Measurements from ENCODE around the gene COL20A1.

DNA sequence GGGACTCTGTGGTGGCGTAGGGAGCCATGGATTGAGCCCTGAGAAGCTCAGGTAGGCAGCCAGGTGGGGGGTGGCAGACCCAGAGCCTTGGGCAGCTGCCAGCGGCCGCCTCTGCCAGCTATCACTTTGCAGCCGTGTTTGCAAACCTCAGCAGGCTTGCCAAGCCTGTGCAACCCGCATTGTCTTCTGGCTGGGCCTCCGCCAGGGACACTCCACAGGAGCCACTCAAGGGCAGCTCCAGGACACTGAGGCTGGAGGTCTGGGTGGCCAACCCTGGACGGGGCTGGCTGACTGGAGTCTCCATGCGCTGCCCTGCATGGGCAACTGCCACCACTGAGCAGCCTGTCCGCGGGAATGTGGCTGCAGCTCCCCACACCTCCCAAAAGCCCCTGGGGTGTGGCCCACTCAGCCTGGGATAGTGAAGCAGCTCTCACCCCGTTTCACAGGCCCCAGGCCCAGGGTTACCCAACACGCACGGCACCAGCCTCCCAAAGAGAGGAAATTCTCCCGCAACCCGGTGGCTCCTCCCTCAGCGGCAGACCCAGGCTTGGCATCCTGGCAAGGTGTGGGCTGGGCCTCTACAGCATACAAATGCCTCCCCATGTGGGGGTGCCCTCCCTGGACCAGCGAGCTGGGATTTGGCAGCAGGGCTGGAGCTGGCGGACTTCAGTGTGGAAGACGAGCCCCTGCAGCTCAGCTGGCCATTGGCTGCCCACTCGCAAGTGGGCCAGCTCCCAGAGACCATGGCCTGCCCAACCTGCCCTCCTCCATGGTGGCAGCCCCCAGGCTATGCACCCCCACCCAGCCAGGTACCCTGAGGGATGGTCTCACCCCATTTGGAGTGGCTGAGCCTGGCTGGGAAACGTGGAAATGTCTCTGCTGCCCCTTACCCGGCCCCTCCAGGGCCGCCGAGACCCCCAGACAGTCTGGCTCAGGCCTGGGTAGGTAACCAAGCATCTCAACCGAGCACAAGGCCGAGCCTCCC is 65.2 kb downstream of the COL20A1 start:
- TF ChIP-seq, protein P1, sequence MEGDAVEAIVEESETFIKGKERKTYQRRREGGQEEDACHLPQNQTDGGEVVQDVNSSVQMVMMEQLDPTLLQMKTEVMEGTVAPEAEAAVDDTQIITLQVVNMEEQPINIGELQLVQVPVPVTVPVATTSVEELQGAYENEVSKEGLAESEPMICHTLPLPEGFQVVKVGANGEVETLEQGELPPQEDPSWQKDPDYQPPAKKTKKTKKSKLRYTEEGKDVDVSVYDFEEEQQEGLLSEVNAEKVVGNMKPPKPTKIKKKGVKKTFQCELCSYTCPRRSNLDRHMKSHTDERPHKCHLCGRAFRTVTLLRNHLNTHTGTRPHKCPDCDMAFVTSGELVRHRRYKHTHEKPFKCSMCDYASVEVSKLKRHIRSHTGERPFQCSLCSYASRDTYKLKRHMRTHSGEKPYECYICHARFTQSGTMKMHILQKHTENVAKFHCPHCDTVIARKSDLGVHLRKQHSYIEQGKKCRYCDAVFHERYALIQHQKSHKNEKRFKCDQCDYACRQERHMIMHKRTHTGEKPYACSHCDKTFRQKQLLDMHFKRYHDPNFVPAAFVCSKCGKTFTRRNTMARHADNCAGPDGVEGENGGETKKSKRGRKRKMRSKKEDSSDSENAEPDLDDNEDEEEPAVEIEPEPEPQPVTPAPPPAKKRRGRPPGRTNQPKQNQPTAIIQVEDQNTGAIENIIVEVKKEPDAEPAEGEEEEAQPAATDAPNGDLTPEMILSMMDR (IDR thresholded peaks at IDR 0.05), result no peak
- TF ChIP-seq, protein P2, sequence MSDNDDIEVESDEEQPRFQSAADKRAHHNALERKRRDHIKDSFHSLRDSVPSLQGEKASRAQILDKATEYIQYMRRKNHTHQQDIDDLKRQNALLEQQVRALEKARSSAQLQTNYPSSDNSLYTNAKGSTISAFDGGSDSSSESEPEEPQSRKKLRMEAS (IDR thresholded peaks at IDR 0.05), result no peak
- TF ChIP-seq POLR2A (IDR thresholded peaks at IDR 0.05; ENCODE audit: low read length), result no peak
- no peak for TF ChIP-seq KDM5A (IDR thresholded peaks at IDR 0.05)
- TF ChIP-seq, protein P3, sequence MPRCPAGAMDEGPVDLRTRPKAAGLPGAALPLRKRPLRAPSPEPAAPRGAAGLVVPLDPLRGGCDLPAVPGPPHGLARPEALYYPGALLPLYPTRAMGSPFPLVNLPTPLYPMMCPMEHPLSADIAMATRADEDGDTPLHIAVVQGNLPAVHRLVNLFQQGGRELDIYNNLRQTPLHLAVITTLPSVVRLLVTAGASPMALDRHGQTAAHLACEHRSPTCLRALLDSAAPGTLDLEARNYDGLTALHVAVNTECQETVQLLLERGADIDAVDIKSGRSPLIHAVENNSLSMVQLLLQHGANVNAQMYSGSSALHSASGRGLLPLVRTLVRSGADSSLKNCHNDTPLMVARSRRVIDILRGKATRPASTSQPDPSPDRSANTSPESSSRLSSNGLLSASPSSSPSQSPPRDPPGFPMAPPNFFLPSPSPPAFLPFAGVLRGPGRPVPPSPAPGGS (IDR thresholded peaks at IDR 0.05), result no peak
- TF ChIP-seq, protein P4, sequence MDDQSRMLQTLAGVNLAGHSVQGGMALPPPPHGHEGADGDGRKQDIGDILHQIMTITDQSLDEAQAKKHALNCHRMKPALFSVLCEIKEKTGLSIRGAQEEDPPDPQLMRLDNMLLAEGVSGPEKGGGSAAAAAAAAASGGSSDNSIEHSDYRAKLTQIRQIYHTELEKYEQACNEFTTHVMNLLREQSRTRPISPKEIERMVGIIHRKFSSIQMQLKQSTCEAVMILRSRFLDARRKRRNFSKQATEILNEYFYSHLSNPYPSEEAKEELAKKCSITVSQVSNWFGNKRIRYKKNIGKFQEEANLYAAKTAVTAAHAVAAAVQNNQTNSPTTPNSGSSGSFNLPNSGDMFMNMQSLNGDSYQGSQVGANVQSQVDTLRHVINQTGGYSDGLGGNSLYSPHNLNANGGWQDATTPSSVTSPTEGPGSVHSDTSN (IDR thresholded peaks at IDR 0.05), result no peak
- no peak for TF ChIP-seq RFX5 (IDR thresholded peaks at IDR 0.05)
- TF ChIP-seq, protein P5, sequence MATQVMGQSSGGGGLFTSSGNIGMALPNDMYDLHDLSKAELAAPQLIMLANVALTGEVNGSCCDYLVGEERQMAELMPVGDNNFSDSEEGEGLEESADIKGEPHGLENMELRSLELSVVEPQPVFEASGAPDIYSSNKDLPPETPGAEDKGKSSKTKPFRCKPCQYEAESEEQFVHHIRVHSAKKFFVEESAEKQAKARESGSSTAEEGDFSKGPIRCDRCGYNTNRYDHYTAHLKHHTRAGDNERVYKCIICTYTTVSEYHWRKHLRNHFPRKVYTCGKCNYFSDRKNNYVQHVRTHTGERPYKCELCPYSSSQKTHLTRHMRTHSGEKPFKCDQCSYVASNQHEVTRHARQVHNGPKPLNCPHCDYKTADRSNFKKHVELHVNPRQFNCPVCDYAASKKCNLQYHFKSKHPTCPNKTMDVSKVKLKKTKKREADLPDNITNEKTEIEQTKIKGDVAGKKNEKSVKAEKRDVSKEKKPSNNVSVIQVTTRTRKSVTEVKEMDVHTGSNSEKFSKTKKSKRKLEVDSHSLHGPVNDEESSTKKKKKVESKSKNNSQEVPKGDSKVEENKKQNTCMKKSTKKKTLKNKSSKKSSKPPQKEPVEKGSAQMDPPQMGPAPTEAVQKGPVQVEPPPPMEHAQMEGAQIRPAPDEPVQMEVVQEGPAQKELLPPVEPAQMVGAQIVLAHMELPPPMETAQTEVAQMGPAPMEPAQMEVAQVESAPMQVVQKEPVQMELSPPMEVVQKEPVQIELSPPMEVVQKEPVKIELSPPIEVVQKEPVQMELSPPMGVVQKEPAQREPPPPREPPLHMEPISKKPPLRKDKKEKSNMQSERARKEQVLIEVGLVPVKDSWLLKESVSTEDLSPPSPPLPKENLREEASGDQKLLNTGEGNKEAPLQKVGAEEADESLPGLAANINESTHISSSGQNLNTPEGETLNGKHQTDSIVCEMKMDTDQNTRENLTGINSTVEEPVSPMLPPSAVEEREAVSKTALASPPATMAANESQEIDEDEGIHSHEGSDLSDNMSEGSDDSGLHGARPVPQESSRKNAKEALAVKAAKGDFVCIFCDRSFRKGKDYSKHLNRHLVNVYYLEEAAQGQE (IDR thresholded peaks at IDR 0.05), result no peak
- TF ChIP-seq CBX2 (IDR thresholded peaks at IDR 0.05; ENCODE audit: borderline replicate concordance, low read depth), result no peak
- TF ChIP-seq HDAC2 (IDR thresholded peaks at IDR 0.05), result no peak
- TF ChIP-seq RCOR1 (IDR thresholded peaks at IDR 0.05; ENCODE audit: low read depth, low read length), result no peak

All from A549 (cell line).